ENCODE measurements around the gene FHL5. TPM values are rescaled to one million over a fixed set of nuclear protein-coding genes. Genes with fewer than 3 reads are reported as not detected.

The FHL5 gene
- total RNA-seq: 10 to 100 TPM in 3 of 5 donors, 1 to 10 TPM in 1, not detected in 1; 4.9 to 25.1 (median 17.8) TPM
- 1 to 10 TPM; 1.1 to 4.0 (median 3.3) TPM for polyA plus RNA-seq
- long read RNA-seq, donor 1: 0 reads
- long read RNA-seq, donor 2: 0 reads
- long read RNA-seq, donor 3: 0 reads
- long read RNA-seq, donor 4: 0 reads
- long read RNA-seq, donor 5: 0 reads
- long read RNA-seq, donor 6: 0 reads
- long read RNA-seq, donor 7: 0 reads
- long read RNA-seq, donor 8: 0 reads
- long read RNA-seq, donor 9: 0 reads
- long read RNA-seq, donor 10: 0 reads

GRCh38 chr6:96562886-96563285 is at the start of gene FHL5:
Gene FHL5 (plus strand): TSS chr6:96563128. CDS start chr6:96603614, 40,486 bp downstream.
- TF ChIP-seq CTCF (IDR thresholded peaks at IDR 0.05) (no peak), EP300 (IDR thresholded peaks at IDR 0.05) (no peak), POLR2A (IDR thresholded peaks at IDR 0.05) (no peak), POLR2AphosphoS5 (IDR thresholded peaks at IDR 0.05) (no peak)
- WGBS, 5 donors: 16 to 37% (median 31%) methylated on average over 3 of the region's 3 CpGs
- intact Hi-C loops (cut with DNase I; ENCODE audit: low total_unique reads): no loop called here
- Histone ChIP-seq H3K4me1 (no peaks in the 10 kb centered on the region), H3K27me3 (no peaks in the 10 kb centered on the region), H3K27ac (peak within 1 kb of the TSS in 1 of 5 donors; percentile 3), H3K4me3 (peak within 1 kb of the TSS in 3 of 4 donors; percentile 1 to 28 (median 13)), H3K9me3 (no peaks in the 10 kb centered on the region), H3K36me3 (no peaks in the 10 kb centered on the region)
- peak in 1 of 2 donors; percentile 25 for DNase-seq

- Histone ChIP-seq H3K4me1 (peaks cover 12 to 35% (median 26%) of the 10 kb centered on the region in 4 donors), H3K27me3 (no peaks in the 10 kb centered on the region), H3K9me3 (no peaks in the 10 kb centered on the region), H3K4me3 (peak overlapping the region; percentile 65 to 73 (median 70)), H3K36me3 (peaks cover 0 to 7% (median 5%) of the 10 kb centered on the region in 4 donors), H3K27ac (peak overlapping the region; percentile 17 to 99 (median 96))
- DNase-seq: peak; percentile 62 to 82
- 27 to 47% (median 35%) methylated on average over 6 of the region's 6 CpGs for WGBS, 5 donors
- intact Hi-C loops (cut with DNase I; ENCODE audit: low total_unique reads): no loop called here
- TF ChIP-seq EP300 (IDR thresholded peaks at IDR 0.05) (no peak), POLR2AphosphoS5 (IDR thresholded peaks at IDR 0.05) (peak in 2 of 3 donors; percentile 10 to 58)
Observed at GRCh38 chr6:96520171-96521115, 42.5 kb upstream of the FHL5 start.

DNA sequence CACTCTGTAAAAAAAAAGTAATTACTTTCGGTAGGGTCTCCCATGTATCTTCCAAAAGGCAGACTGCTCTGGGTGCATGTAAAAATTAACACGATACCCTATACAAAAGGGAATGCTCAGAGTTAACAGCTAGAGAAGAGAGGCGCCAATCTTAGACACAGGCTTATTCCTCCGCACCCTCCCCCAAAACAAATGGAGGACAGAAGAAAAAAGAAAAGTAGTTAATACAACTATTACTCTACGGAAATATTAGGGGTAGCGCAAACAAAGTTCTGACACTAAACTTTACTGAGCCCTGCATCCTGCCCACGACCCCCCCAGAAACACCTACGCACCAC is 41.7 kb upstream of the FHL5 start:
- TF ChIP-seq POLR2AphosphoS5 (IDR thresholded peaks at IDR 0.05) (no peak), POLR2A (IDR thresholded peaks at IDR 0.05) (no peak), EP300 (IDR thresholded peaks at IDR 0.05) (no peak), CTCF (IDR thresholded peaks at IDR 0.05) (no peak)
- Histone ChIP-seq H3K36me3 (peaks cover 3 to 16% (median 13%) of the 10 kb centered on the region in 4 donors), H3K4me3 (peak overlapping the region; percentile 65 to 73 (median 70)), H3K4me1 (peaks cover 12 to 35% (median 26%) of the 10 kb centered on the region in 4 donors), H3K9me3 (no peaks in the 10 kb centered on the region), H3K27me3 (no peaks in the 10 kb centered on the region), H3K27ac (peak overlapping the region; percentile 92 to 99 (median 96))
- no peak for DNase-seq
- WGBS, 5 donors: 0 to 2% (median 0%) methylated on average over 8 of the region's 8 CpGs
- intact Hi-C loops (cut with DNase I; ENCODE audit: low total_unique reads): no loop called here

- peaks cover 12 to 35% (median 26%) of the 10 kb centered on the region in 4 donors for H3K4me1 ChIP-seq
- intact Hi-C loops (cut with DNase I; ENCODE audit: low total_unique reads): no loop called here
- DNase-seq: peak; percentile 95 to 98
- peak within 1 kb of the TSS; percentile 65 to 73 (median 70) for H3K4me3 ChIP-seq
- H3K27me3 ChIP-seq: no peaks in the 10 kb centered on the region
- peak within 1 kb of the TSS; percentile 92 to 99 (median 96) for H3K27ac ChIP-seq
- TF ChIP-seq POLR2A (IDR thresholded peaks at IDR 0.05): peak in 2 of 4 donors; percentile 62 to 75
- TF ChIP-seq POLR2AphosphoS5 (IDR thresholded peaks at IDR 0.05): peak; percentile 95 to 99 (median 99)
- TF ChIP-seq EP300 (IDR thresholded peaks at IDR 0.05): no peak
- H3K9me3 ChIP-seq: no peaks in the 10 kb centered on the region
- WGBS, 5 donors: 0 to 1% (median 0%) methylated on average over 32 to 63 of the region's 63 CpGs
- H3K36me3 ChIP-seq: peaks cover 8 to 21% (median 19%) of the 10 kb centered on the region in 4 donors
Observed at GRCh38 chr6:96521644-96522464, 41.1 kb upstream of the FHL5 start, which contains the start of gene UFL1. Gene UFL1 (plus strand): TSS chr6:96521806. CDS start chr6:96521874, 68 bp downstream.
